Measurements from ENCODE around the gene ACCS.

ACCS gene

DNA sequence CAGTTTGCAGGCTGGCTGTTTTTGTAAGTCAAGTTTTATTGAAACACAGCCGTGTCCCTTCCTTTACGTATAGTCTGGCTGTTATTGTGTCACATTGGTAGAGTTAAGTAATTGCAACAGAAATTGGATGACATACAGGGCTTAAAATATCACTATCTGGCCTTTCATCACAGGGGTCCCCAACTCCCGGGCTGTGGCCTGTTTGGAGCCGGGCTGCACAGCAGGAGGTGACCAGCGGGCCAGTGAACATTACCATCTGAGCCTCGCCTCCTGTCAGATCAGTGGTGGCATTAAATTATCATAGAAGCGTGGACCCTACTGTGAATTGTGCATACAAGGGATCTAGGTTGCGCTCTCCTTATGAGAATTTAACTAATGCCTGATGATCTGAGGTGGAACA is 61.1 kb downstream of the ACCS start:
- H3K36me3 Mint-ChIP-seq: peaks cover 68% of the 10 kb centered on the region

DNA sequence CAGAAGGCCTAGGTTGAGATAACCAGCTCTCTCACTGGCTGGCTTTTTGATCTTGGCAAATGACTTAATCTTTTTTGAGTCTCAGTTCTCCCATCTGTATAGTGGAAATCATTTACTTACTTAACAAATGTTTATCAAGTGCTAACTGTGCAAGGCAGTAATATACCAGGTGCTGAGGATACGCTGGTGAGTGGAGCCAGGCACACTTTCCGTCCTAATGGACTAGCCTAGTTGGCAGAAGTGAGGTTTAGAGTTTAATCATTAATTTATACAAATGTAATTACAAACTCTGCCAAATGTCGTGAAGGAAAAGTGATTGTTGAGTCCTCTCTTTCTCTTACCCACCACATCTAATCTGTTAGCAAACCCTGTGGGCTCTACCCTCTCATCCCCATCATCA is 62.7 kb downstream of the ACCS start:
- H3K27me3 Mint-ChIP-seq: no peaks in the 10 kb centered on the region
- H3K27ac Mint-ChIP-seq: no peak overlapping the region
- H3K9me3 Mint-ChIP-seq: no peaks in the 10 kb centered on the region
- no peaks in the 10 kb centered on the region for H3K4me1 Mint-ChIP-seq
- H3K4me3 Mint-ChIP-seq: no peak overlapping the region
- ATAC-seq: no peak
- H3K36me3 Mint-ChIP-seq: peaks cover 79% of the 10 kb centered on the region

More for the DNA sequence above, 61.1 kb downstream of the ACCS start:
- no peak for ATAC-seq
- Mint-ChIP-seq H3K9me3 (no peaks in the 10 kb centered on the region), H3K4me3 (no peak overlapping the region), H3K27ac (no peak overlapping the region), H3K4me1 (no peaks in the 10 kb centered on the region), H3K27me3 (no peaks in the 10 kb centered on the region)

DNA sequence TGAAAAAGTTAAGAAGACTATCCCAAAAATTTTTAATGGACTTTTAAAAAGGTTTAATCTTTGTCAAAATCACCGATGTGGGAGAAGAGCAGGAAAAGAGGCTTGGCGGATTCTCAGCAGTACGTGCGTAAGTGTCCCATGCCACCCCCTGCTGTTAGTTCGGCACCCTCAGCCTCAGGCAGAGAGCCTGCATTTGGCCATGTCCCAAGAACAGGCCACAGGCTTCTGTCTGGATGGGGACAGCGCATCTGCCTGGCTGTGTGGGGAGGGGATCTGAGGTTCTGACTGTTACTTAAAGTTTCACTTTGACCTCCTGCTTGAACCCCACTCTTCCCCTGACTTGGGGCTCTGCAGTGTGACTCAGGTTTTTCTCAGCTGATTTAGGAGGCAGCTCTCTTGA is 64.7 kb downstream of the ACCS start:
- no peaks in the 10 kb centered on the region for H3K27me3 Mint-ChIP-seq
- no peaks in the 10 kb centered on the region for H3K9me3 Mint-ChIP-seq
- ATAC-seq: no peak
- no peak overlapping the region for H3K27ac Mint-ChIP-seq
- H3K36me3 Mint-ChIP-seq: peaks cover 72% of the 10 kb centered on the region
- no peaks in the 10 kb centered on the region for H3K4me1 Mint-ChIP-seq
- H3K4me3 Mint-ChIP-seq: no peak overlapping the region

DNA sequence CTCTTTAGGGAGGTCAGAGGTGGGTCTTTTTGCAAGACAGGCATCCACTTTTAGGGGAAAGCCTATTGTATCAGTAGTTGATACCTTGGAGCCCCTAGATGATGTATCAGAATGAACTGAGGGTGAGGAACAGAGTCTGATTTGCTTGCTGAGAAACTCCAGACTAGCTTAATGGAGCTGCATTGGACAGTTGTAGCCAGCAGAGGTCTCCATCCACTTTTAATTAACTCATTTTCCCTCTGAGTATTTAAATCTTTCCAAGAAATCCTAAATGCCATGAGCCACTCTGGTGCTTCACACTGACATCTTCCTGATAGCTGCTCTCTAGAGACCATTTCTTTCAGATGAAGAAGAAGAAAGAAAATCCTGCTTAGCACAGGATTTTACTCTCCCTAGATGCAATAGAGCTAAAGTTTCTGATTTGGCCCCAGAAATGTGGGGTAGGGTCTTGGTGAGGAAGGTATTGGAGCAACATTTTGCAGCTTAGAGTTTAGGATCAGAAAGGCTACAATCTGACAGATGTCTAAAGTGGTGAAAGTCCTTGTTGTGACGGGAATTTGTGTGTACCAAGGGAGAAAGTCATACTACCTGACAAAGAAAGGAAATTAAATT is 67.4 kb downstream of the ACCS start:
- no peak overlapping the region for H3K27ac Mint-ChIP-seq
- H3K4me1 Mint-ChIP-seq: no peaks in the 10 kb centered on the region
- H3K4me3 Mint-ChIP-seq: no peak overlapping the region
- H3K27me3 Mint-ChIP-seq: no peaks in the 10 kb centered on the region
- H3K36me3 Mint-ChIP-seq: peaks cover 66% of the 10 kb centered on the region
- no peaks in the 10 kb centered on the region for H3K9me3 Mint-ChIP-seq
- no peak for ATAC-seq
